Bronchial epithelial cell (primary cell): ENCODE measurements around the gene UGT3A2. TPM values are rescaled to one million over a fixed set of nuclear protein-coding genes. Genes with fewer than 3 reads are reported as not detected.

Experiments used
- DNase-seq: peaks from one replicate; pipeline ENCODE4 v3.0.0-alpha.2; 2010; ENCODE audit warnings: low read depth
- FAIRE-seq: peaks from 2 replicates; lab custom pipeline; 2011; peaks lifted over from hg19 to GRCh38; lab: Jason Lieb, UNC
- H3K27me3 ChIP-seq: 2 replicates; pipeline ENCODE4 v1.5.1; 2011; ENCODE audit warnings: low read length; ENCODE audit not compliant: control insufficient read depth, insufficient read depth
- H3K36me3 ChIP-seq: 2 replicates; pipeline ENCODE4 v1.5.1; 2011; ENCODE audit warnings: low read length; ENCODE audit not compliant: control insufficient read depth, insufficient read depth
- H3K4me3 ChIP-seq: 2 replicates; pipeline ENCODE4 v1.5.1; 2011; ENCODE audit warnings: mild to moderate bottlenecking, low read depth, low read length, control low read depth
- total RNA-seq: library from RNA; depleted of rRNA; stranded (reverse); fragments of >200 nt; gene quantifications from 2 replicates; pipeline ENCODE4 v1.2.1, GENCODE V29; 2014
- TF ChIP-seq, protein P1 (sequence below): IDR thresholded peaks from 2 replicates; pipeline ENCODE4 v1.5.1; 2011; ENCODE audit warnings: mild to moderate bottlenecking, moderate library complexity, low read length, control low read depth, inconsistent platforms; ENCODE audit not compliant: insufficient read depth, severe bottlenecking

UGT3A2 gene
- total RNA-seq, 1 donor from 2014 or later = not detected

DNA sequence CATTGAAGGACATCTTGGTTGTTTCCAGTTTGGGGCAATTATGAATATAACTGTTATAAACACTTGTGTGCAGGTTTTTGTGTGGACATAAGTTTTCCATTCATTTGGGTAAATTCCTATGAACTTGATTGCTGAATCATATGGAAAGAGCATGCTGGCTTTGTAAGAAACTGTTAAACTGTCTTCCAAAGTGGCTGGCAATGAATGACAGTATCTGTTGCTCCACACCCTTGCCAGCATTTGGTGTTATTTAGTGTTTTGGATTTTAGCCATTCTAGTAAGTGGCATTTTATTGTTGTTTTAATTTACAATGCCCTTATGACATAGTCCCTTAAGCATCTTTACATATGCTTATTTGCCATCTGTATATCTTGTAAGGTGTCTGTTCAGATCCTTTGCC lies 29.8 kb upstream of the UGT3A2 start:
- FAIRE-seq = peak; percentile 7
- no peak for DNase-seq
- Histone ChIP-seq H3K36me3 (no peaks in the 10 kb centered on the region), H3K27me3 (no peaks in the 10 kb centered on the region), H3K4me3 (no peak overlapping the region)
- TF ChIP-seq, protein P1, sequence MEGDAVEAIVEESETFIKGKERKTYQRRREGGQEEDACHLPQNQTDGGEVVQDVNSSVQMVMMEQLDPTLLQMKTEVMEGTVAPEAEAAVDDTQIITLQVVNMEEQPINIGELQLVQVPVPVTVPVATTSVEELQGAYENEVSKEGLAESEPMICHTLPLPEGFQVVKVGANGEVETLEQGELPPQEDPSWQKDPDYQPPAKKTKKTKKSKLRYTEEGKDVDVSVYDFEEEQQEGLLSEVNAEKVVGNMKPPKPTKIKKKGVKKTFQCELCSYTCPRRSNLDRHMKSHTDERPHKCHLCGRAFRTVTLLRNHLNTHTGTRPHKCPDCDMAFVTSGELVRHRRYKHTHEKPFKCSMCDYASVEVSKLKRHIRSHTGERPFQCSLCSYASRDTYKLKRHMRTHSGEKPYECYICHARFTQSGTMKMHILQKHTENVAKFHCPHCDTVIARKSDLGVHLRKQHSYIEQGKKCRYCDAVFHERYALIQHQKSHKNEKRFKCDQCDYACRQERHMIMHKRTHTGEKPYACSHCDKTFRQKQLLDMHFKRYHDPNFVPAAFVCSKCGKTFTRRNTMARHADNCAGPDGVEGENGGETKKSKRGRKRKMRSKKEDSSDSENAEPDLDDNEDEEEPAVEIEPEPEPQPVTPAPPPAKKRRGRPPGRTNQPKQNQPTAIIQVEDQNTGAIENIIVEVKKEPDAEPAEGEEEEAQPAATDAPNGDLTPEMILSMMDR = no peak

DNA sequence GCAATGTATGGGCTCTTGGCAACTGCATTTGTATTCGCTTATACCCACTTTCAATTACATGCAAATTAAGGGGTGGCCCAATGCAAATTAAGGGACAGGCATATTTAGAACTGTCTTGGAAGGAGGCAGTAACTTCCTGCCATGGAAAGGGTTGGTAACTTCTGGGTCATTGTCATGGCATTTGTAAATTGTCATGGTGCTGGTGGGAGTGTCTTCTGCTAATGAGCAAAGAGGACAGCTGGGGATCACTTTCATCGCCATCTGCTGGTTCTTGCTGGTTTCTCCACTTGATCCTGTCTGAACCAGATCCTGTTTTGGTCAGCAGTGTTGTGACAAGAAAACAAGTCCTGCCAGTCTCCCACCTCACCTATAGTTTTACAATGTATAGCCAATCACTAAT lies 23.3 kb upstream of the UGT3A2 start:
- no peak for FAIRE-seq
- peak; percentile 50 for DNase-seq
- no peaks in the 10 kb centered on the region for H3K27me3 ChIP-seq
- H3K36me3 ChIP-seq = no peaks in the 10 kb centered on the region
- TF ChIP-seq, protein P1 = peak; percentile 60
- H3K4me3 ChIP-seq = no peak overlapping the region

DNA sequence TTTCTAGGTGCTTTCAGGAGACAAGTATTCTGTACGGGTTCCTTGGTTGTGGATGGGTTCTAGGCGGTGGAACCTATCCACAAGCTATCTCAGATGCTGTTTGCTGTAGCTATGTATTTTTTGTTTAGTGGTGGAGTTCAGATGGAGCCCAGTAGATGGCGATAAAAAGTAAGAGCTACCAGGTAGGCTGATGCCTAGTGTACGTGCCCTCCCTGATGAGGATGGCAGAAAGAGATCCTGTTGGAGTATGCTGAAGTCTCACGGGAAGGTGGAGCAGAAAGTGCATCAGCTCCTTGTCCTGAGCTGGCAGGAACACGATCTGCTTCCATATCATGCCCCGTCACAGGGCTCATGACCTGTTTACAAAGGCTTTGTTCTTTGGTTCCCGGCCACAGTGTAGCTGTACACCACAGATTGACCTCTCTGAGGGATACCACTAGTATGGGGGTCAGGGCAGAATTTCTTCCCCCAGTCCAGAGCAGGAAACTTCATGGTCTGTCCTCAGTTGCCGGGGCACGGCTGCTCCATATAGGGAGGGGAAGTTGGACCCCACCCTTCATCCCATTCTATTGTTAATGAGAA lies 12.6 kb upstream of the UGT3A2 start:
- no peak overlapping the region for H3K4me3 ChIP-seq
- TF ChIP-seq, protein P1 = peak; percentile 75
- FAIRE-seq (no peak), DNase-seq (peak; percentile 71)
- H3K36me3 ChIP-seq = no peaks in the 10 kb centered on the region
- no peaks in the 10 kb centered on the region for H3K27me3 ChIP-seq

DNA sequence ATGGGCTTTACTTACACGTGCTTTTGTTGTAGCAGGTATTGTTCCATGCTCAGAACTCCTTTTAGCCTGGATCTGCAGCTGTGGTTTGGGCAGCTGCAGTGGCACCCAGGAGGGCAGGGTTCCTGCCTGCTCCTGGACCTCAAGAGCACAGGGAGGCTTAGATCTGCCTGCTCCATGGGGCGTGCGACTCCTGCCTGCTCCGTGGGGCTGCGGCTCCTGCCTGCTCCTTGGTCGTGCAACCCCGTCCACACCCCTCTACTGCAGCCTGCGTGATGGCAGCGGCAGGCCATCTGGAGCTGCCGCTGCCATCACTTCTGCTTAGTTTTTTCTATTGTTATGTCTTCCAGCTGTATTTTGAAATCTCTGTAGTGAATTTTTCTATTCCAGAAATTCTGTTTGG lies 11.7 kb upstream of the UGT3A2 start:
- Histone ChIP-seq H3K27me3 (no peaks in the 10 kb centered on the region), H3K4me3 (no peak overlapping the region), H3K36me3 (no peaks in the 10 kb centered on the region)
- no peak for FAIRE-seq
- TF ChIP-seq, protein P1 = no peak
- no peak for DNase-seq

DNA sequence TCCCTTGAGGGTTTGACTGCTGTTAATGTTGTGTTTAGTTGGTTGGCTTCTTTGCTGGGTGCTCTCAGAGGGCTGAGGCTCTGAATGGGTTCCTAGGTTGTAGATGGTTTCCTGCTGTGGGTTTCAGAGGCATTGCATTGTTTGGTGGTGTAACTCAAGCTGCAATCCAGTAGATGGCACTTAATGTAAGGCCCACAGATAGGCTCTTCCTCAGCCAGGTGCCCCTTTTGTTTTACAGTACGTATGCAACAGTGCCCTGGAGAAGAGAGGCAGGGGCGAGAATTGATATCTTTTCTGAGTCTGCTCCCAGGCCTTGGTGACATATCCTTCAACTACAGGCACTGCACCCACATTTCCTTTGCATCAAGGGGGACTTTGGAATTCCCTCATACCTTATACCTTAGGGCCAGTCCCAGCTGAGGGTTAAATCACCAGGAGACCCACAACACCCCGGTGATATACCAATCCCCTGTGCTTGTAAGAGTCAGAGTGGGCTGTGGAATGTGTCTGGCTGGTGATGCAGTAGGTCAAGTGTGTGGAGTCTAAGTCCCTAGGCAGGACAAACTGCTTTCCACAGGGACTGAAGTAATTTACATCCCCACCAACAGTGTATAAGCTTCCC lies 7.0 kb upstream of the UGT3A2 start:
- DNase-seq (peak; percentile 16), FAIRE-seq (no peak)
- TF ChIP-seq, protein P1 = peak; percentile 35
- H3K4me3 ChIP-seq = no peak overlapping the region
- no peaks in the 10 kb centered on the region for H3K36me3 ChIP-seq
- H3K27me3 ChIP-seq = no peaks in the 10 kb centered on the region
